GM21447 (cell line): ENCODE results near the gene XPO6.

Experiments used
- ATAC-seq: cut with Tn5 transposase; IDR thresholded peaks from one replicate; pipeline ENCODE4 v1.9.1; 2021; ENCODE audit not compliant: unreplicated experiment

The XPO6 gene

DNA sequence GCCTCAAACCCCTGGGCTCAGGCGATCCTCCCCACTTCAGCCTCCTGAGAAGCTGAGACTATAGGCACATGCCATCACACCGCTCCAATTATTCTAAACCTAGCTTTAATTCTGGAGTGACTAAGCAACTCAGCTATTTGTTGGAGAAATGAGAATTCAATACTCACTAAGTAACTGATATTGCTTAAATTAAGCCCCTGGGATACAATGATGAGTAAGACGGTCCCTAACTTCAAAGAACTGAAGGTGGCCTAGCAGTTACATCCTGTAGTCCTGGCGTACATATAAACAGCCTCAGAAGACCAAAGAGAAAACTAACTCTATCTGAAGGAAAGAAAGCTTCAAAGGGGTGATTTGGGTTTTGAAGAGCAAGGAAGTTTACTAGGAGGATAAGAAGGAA is 25.0 kb downstream of the XPO6 start:
- ATAC-seq = no peak

DNA sequence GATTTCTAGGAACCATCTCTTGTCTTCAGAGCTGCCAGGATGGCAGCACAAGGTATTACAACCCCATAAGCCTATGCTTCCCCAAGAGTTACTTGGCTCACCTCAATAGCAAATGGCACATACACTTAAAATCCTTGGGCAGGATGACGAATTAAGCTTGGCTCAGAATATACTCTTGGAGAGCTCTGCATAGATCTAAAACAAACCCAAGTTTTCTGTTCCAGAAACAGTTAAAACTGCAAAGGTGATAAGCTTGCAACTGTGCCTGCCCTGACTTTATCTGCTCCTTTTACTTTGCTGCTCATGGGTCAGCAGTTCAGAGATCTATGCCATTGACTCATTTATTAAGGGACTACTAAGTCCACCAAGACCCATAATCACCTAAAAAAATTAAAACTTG is 26.1 kb downstream of the XPO6 start:
- ATAC-seq = no peak

GRCh38 chr16:28184625-28185024 is 27.1 kb downstream of the XPO6 start:
- ATAC-seq = no peak

- no peak for ATAC-seq
Measured at GRCh38 chr16:28183930-28184329, 27.8 kb downstream of the XPO6 start.

DNA sequence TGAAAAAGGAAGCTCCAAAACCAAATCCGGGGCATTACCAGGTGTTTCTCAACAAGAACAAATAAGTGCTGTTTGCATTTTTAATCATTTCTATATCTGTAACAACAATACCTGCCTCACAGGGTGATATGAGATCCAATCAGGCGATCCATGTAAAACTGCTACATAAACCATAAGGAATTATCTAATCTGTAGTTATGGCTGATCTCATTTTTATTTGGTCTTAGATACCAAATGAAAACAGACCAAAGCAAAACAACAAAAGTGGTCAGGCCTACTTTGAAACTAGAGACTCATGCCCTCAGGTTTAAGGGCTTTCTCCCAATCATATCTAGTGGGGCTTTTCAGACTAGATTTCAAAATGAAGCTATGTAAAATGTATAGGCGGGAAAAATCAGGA is 28.3 kb downstream of the XPO6 start:
- ATAC-seq = no peak

DNA sequence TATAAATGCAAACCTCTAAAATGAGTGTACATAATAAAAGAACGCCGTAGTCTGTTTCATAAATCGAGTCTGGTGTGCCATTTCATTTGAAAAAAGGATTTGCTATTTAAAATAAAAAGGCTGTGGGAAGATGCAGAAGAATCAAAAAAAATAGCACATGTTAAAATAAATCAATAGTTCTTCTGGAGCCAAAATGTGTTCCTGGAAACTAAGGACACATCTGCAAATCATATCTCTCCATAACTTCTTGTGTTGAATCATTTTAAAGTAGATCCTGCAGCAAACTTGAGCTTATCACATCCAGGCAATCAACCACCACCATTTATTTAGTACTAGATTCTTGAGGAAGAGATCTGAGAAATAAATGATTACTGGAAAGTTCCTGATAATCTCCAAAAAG is 29.0 kb downstream of the XPO6 start:
- no peak for ATAC-seq

DNA sequence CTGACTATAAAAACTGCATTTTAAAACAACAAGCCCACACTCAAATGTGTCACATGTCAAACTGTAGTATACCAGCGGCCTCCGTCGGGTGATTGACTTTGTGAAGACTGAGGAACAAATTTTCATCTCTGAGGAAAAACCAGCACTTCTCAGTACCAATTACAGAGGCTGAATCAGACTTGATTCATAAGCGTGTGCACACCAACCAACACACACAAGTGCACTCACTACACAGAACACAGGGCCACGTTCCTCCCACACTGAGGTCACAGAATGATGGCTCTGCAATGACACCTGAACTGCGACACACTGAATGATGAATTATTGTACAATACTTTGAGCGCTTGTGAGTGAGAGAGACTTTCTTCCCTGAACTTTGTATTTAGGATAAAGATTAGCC is 29.6 kb downstream of the XPO6 start:
- ATAC-seq = no peak

- no peak for ATAC-seq
Measured at GRCh38 chr16:28181515-28181914, 30.2 kb downstream of the XPO6 start.

GRCh38 chr16:28180655-28181460 is 30.9 kb downstream of the XPO6 start:
- no peak for ATAC-seq

GRCh38 chr16:28179354-28179753 is 32.4 kb downstream of the XPO6 start:
- no peak for ATAC-seq

DNA sequence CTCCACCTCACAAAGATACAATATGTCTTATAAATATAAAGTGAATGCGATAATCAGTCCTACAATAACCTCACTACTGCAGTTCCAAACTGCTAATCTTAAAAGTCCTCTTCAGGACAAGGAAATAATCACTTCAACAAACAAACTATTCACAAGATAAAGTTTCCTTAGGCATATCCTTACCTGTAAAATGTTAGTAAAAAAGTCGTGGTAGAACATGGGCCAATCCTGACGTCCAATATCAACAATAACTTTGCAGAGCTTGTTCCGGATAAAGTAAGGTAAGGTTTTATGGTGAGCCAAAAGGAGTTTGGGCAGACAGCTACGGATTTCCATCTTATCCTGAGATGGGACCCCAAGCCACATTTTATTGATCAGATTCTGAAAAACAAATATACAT is 36.0 kb downstream of the XPO6 start:
- no peak for ATAC-seq

DNA sequence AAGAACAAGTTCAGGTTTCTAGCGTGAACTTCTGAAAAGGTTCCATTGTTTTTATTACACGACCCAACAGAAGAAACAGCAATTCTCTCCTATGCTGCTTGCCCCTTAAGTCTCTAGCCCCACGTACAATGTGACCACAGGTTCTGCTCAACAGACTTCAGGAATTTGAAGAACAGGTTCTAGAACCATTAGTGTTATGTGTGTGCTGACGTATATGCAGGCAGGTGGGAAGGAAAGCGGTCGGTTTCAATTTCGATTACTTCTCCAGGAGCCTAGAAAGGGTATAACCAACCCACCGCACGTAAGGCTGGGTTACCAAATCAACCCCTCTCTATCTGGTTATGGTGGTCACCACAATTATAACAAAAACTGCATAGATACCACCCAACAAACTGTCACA is 39.4 kb downstream of the XPO6 start:
- no peak for ATAC-seq

GRCh38 chr16:28171816-28172215 is 39.9 kb downstream of the XPO6 start:
- no peak for ATAC-seq

- no peak for ATAC-seq
Measured at GRCh38 chr16:28168991-28169554, 42.7 kb downstream of the XPO6 start.

GRCh38 chr16:28167730-28168129 is 44.0 kb downstream of the XPO6 start:
- no peak for ATAC-seq

DNA sequence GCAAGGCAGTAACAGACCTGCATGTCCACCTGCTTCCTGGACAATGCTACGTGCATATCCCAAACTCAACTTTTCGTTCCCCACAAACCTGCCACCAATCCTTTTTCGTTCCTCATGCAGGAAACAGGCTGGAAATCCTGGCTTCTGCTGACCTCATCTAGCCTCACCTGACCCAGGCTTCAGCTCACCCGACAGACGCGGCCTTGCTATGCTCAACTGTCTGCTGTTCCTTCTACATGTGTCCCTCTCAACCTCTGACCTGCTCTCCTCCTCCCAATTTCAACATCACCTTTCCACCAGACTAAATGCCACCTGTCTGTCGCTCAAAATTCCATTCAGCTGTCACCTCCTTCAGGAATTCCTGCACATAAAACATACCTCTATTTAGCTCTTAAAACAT is 44.5 kb downstream of the XPO6 start:
- ATAC-seq = no peak

GRCh38 chr16:28166394-28167208 is 45.2 kb downstream of the XPO6 start:
- ATAC-seq = no peak

DNA sequence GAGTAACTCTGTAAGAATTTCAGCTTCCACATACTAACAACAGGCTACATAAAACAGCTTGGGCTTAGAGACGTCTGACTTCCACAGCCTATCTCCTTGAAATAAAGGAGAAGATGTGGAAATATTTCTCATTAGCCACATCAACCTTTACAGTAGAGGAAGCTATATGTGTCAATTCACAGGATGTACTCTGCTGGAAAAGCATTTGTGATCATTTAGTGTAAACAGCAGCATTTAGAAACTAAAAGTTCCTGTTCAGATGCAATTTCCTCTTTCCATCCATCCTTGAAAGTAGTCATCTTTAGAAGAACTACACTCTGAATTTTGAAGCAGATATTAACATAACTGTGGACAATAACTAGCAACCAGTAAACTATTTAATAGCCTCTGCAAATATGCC is 46.2 kb downstream of the XPO6 start:
- no peak for ATAC-seq

GRCh38 chr16:28164140-28164539 is 47.6 kb downstream of the XPO6 start:
- ATAC-seq = no peak

DNA sequence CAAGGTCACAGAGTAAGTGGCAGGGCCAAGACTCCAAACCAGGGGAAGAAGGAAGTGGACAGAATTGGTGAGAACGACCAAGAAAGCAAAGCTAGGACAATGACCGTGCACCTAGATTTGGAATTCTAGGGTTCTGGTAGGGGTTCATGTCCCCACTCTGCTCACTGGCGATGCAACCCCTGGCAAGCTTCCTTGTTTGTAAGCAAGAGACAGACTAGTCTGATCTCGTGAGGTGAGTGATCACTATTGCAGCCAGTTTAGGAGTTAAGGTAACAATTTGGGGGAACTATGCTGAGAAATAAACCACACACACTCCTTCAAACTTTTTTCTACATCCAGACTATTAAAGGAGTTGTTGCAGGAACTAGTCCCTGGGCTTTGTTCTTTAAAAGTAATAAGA is 48.1 kb downstream of the XPO6 start:
- ATAC-seq = no peak

GRCh38 chr16:28162326-28162877 is 49.4 kb downstream of the XPO6 start:
- no peak for ATAC-seq

DNA sequence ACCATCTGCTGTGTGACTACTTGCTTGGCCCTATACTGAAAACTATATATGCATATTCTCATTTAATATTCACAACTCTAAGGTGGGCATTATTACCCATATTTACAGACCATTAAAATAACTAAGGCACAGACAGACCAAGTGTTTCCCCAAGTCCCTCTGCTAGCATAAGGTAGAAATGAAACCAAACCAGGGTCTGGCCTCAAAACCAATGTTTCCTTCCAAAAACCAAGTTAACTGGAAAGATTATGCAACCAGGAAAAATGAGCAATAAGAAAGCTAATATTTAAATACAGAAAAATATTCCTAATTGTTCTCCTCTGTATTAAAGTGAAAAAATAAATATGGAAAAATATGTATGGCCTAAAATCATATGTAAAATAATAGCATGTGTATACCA is 50.1 kb downstream of the XPO6 start:
- ATAC-seq = no peak
